GM19023 (cell line): Measurements from ENCODE around the gene FBXO2.

Experiments
- ATAC-seq: cut with Tn5 transposase; IDR thresholded peaks from one replicate; pipeline ENCODE4 v1.9.1; 2021; ENCODE audit warnings: mild to moderate bottlenecking, moderate library complexity; ENCODE audit not compliant: unreplicated experiment

Gene FBXO2

DNA sequence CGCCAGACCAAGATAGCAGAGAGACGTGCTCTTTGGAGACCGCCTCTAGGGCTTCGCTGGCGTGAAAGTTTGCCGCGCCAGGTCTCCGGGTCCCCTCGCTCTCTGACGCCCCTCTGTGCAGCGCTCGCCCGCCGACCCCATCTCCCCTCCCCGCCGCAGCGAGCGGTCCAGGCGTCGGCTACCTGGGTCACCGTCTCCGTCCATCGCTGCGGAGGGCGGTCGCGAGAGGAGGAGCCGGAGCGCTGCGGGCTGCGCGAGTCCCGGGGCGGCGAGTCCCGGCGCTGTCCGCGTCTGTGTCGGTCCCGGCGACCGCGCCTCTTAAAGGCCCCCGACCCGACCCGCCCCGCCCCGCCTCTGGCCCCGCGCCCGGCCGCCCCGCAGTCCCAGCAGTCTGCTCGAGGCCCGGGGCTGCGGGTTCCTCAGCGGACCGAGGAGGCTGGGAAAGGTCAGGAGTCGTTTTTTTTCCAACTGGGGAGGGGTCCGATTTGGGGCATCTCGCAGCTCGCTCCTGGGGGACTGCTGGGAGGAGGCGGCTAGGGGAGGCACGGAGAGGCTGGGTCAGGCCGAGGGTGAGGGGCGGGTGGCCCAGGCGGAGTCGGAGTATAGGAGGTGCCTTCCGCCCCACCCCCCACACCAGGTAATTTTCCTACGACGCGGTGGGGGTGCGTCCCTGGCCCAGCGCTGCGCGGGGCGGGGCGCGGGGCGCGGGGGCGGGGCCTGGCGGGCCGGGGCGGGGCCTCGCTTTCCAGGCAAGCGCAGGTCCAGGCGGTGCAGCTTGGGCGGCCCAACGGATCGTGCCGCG is at the start of gene FBXO2, which contains the start of gene FBXO44:
Gene FBXO2, minus strand, starts transcription at position 293 of the 802 bp plus-strand sequence. Its CDS starts 89 bp downstream, at position 204.
Gene FBXO44, plus strand, starts transcription at position 741 of the 802 bp plus-strand sequence. CDS start 959 bp downstream, outside the sequence.
- peak; percentile 70 for ATAC-seq

- no peak for ATAC-seq
Observed at GRCh38 chr1:11703357-11704193, 49.3 kb upstream of the FBXO2 start.

GRCh38 chr1:11701981-11702803 is 48.0 kb upstream of the FBXO2 start:
- no peak for ATAC-seq

DNA sequence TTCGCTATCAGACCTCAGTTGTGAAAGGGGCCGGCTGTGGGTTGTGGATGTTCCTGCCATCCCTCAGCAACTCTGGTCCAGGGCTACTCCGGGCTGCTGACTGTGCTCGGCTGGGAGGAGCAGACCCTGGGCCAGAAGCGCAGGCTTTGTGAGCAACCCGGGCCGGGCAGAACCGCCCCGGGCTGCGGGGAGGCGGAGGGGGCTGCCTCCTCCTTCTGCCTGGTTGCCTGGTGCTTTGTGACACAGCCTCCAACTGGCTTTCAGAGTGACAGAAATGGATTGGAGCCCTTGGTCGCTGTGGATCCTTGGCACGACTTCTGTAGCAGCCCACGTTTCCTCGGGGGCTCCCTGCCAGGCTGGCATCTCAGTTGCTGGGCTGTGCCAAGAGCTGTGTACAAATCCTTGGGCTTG is 47.3 kb upstream of the FBXO2 start:
- no peak for ATAC-seq

- no peak for ATAC-seq
Observed at GRCh38 chr1:11700601-11701467, 46.6 kb upstream of the FBXO2 start.

DNA sequence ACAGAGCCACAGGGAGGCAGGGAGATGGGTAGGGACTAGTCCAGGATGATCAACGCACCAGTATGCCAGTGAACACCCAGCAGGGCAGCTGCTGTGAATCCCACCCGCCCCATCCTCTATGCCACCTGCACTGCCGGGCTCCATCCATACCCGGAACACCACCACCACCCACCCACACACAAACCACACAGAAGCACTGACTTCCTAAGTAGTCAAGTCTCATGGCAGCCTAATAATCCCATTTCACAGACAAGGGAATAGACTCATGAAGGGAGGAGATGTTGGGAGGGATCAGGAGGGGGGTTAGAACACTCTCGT is 43.6 kb upstream of the FBXO2 start:
- ATAC-seq, result no peak

DNA sequence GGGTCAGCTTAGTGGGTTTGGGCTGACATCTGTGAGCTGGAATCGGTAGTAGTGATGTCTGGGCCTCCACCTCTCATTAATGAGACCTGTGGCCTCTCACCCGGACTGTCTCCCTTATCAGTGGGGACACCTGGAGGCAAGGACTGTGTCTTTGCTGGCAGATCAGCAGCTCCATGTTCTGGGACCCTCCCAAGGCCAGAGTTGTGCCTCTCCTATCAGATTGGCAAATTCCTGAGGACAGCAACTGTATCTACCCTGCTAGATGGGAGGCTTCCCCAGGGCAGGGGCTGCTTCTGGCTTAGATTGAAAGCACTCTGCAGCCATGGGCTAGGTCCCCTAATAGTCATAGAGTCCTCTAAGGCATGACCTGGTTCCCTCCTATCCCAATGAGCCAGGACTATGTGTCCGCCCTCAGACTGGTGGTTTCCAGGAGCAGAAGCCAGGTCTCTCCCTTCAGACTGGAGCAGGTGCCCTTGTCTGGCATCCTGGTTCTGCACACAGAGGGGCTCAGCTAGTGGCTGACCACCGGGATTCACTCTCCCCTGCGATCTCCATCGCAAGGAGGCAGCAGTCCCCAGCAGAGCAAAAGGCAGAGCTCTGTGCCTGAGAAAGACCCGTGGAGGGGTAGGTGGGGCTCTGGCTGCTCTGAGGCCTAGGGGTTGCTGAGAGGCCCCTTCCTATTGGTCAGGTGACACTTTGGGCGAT is 43.1 kb upstream of the FBXO2 start:
- ATAC-seq, result no peak

GRCh38 chr1:11695861-11696260 is 41.6 kb upstream of the FBXO2 start:
- ATAC-seq, result no peak

- ATAC-seq, result no peak
Observed at GRCh38 chr1:11693917-11694316, 39.7 kb upstream of the FBXO2 start.

DNA sequence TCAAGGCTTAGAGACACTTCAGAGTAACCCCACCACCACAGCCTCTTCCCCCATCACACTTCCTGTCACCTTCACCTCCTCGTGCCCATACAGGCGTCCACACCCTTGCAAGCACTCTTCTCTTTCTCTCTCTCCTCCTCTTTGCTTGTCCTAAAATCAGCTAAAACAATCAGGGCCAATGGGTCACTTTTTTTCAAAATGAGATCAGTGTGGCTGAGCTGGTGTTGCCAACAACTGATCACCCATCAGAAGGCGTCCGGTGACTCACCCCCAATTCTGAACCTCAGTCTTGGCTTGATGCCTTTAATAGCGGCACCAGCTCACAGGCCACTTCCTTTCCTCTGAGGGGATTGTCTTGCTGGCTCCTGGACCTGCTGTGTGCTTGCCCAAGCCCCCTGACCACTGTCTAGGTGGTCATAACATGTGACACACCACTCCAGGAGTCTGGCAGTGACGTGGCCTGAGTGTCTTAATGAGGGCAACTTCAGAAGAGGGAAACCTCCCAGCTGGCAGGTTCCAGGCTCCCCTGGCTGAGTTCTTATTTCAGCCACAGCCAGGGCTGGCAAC is 38.9 kb upstream of the FBXO2 start:
- ATAC-seq, result no peak

- no peak for ATAC-seq
Observed at GRCh38 chr1:11691928-11692711, 37.9 kb upstream of the FBXO2 start.

DNA sequence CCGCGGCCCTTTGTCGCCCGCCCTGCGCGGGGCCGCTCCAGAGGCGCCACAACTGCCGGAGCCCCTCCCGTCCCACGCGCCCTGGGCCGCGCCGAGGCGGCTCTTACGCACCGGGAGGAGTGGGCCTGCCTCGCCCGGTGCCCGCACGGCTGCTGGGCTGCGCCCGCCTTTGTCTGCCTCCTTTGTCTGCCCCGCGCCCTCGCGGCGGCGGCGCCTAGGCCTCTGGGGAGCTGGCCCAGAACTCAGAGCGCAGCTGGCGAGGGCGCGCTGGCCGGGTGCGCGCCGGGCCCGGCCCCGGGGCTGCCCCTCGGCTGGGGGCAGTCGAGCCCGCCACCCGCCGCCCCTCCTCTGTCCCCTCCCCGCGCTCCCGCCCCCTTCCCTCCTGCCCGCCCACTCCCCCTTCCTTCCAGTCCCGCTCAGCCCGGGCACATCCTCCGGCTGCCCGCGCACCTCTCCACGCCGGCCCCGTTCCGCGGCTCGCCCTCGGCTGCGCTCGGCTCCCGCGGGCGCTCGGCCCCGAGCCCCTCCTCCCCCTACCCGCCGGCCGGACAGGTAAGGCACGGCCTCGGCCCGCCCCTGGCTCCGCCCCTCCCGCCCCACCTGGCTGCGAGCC is 37.2 kb upstream of the FBXO2 start, which contains the start of gene DRAXIN:
Gene DRAXIN, plus strand, starts transcription at position 409 of the 613 bp plus-strand sequence. CDS start 14,549 bp downstream, outside the sequence.
- no peak for ATAC-seq

DNA sequence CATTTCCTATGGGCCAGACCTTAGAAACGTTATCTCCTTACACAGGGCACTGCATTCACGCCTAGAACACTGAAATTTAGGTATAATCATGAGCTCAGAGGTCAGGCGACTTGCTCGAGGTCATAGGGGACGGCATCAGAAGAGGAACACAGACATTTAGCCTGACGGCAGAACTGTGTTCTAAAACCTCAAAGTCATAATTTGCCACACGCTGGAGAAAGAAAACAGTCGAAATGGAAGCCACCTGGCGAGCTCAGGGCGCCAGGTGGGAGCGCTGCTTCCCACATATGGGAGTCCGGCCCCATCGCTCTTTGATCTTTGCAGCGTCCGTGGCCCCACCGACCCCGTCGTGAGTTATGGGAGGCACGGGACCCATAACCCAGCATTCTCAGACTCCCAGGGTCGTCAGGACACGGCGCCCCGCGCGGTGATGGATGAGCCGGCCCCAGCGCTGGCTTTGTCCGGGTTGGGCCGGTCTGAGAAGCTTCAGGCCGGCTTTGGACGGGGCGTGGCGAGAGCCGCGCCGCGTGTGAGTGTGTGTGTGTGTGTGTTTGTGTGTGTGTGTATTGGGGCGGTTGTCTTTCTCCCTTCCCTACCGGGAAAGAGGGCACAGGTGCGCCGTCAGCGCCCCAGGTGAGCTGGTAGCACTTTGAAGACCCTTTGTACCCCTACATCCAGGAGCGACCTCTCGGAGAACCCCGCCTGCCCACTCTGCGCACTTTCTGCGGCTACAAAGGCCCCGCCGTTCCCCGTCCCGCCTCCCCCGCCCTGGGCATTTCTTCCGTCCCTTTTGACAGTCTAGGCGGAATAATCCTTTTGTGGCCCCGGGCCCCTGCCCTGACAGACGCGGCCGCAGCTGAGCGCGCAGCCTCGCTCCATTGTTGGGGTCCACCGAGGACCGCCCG is 36.4 kb upstream of the FBXO2 start:
- ATAC-seq, result no peak

DNA sequence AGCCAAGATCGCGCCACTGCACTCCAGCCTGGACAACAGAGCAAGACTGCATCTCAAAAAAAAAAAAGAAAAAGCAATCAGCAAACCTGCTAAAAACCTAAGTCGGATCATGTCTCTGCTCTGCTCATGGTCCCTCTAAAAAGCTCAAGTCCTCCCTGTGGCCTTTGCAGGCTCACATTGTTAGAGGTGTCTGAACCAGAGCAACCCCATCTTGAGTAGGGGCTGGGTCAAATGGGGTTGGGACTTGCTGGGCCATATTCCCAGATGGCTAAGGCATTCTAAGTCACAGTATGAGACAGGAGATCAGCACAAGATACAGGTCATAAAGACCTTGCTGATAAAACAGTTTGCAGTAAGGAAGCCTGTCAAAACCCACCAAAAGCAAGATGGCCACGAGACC is 34.3 kb upstream of the FBXO2 start:
- no peak for ATAC-seq

GRCh38 chr1:11685210-11685752 is 31.1 kb upstream of the FBXO2 start:
- no peak for ATAC-seq

DNA sequence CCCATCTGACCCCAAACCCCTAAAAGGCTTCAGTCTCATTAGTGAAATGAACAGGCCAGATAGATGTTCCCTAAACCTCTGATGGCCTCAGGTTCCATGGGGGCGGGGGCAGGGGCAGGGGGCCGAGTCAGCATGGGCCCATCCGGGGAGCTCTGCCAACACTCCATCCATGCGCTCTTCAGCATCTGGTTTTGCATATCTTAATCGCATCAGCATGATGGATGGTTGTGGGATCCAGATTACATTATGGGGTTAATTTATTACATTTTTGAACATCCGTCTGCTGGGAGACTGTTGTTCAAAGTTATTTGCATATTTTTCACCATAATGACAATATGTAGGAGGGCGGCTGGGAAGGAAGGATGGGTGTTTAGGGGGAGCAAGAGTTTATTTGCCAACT is 29.8 kb upstream of the FBXO2 start:
- no peak for ATAC-seq

DNA sequence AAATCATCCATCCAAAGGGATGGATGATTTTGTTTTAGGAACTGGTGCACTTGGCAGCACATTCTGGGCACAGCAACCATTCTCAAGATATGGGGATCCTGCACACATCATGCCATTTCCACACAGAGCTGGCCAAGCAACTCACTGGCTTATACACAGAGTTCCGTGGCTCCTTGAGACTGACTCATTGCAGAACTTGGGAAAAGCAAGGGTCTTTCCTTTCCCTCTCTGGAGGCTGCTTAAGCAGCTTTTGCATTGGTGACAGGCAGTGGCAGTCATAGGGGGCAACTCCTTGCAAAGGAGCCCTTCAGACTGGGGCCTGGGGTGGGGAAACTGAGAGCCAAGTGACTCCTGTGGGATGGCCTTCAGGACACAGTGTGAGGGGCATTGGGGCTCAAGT is 28.6 kb upstream of the FBXO2 start:
- no peak for ATAC-seq
